HFFc6 (cell line): Measurements from ENCODE around the gene TPRG1. TPM values are rescaled to one million over a fixed set of nuclear protein-coding genes. Genes with fewer than 3 reads are reported as not detected.

Experiments used
- DNase-seq: peaks from one replicate; pipeline ENCODE4 v3.0.0-alpha.2; 2018
- H3K27ac Mint-ChIP-seq: 2 replicates; pipeline ENCODE4 v1.8.0; 2020; ENCODE audit warnings: mild to moderate bottlenecking, mixed read lengths
- H3K27me3 Mint-ChIP-seq: 2 replicates; pipeline ENCODE4 v1.8.0; 2021; ENCODE audit warnings: mild to moderate bottlenecking, moderate library complexity, mixed read lengths; ENCODE audit not compliant: insufficient read depth
- H3K36me3 Mint-ChIP-seq: 2 replicates; pipeline ENCODE4 v1.8.0; 2021; ENCODE audit warnings: low read depth, mixed read lengths
- H3K4me1 Mint-ChIP-seq: 2 replicates; pipeline ENCODE4 v1.8.0; 2020; ENCODE audit warnings: low read depth, mixed read lengths
- H3K4me3 Mint-ChIP-seq: 2 replicates; pipeline ENCODE4 v1.8.0; 2020; ENCODE audit warnings: mild to moderate bottlenecking, moderate library complexity, mixed read lengths
- H3K9me3 Mint-ChIP-seq: 2 replicates; pipeline ENCODE4 v1.8.0; 2020; ENCODE audit warnings: mild to moderate bottlenecking, mixed read lengths
- total RNA-seq, 6 experiments: library from RNA; stranded (reverse); fragmentation: NEBNext Ultra II Directional; extraction: Animal tissue kit (Norgen Biotek cat#: 25700); gene quantifications; 2 replicates in 1 of 6; 3 replicates in 5 of 6; pipeline ENCODE4 v1.2.3, GENCODE V29; 2021
- TF ChIP-seq, protein P1 (sequence below): fragments of 200-600 bp; sonication (generic); IDR thresholded peaks from 2 replicates; pipeline ENCODE4 v1.5.0; 2021; ENCODE audit warnings: antibody characterized with exemption, mild to moderate bottlenecking

TPRG1 gene
- total RNA-seq, 6 experiments from 2014 or later = not detected

DNA sequence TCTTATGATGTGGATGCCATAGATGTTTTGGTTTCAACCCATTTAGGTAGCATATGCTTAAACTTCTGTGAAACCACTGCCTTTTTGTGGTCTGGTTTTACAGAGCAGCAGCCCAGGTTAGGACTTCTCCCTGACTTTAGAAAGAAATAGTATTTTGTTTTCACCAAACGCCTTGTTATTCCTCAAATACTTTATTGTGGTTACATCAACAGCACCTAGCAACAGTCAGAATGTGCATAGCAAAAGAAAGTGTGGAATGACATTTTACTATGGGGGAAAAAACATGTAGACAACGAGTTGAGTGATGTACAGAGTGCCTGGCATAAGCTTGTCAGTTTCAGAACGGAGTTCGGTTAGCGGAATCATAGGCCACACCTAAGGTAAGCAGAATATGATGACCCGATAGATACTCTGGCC lies 159.2 kb downstream of the TPRG1 start:
- TF ChIP-seq, protein P1, sequence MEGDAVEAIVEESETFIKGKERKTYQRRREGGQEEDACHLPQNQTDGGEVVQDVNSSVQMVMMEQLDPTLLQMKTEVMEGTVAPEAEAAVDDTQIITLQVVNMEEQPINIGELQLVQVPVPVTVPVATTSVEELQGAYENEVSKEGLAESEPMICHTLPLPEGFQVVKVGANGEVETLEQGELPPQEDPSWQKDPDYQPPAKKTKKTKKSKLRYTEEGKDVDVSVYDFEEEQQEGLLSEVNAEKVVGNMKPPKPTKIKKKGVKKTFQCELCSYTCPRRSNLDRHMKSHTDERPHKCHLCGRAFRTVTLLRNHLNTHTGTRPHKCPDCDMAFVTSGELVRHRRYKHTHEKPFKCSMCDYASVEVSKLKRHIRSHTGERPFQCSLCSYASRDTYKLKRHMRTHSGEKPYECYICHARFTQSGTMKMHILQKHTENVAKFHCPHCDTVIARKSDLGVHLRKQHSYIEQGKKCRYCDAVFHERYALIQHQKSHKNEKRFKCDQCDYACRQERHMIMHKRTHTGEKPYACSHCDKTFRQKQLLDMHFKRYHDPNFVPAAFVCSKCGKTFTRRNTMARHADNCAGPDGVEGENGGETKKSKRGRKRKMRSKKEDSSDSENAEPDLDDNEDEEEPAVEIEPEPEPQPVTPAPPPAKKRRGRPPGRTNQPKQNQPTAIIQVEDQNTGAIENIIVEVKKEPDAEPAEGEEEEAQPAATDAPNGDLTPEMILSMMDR = no peak
- H3K4me1 Mint-ChIP-seq = no peaks in the 10 kb centered on the region
- H3K27me3 Mint-ChIP-seq = no peaks in the 10 kb centered on the region
- H3K36me3 Mint-ChIP-seq = peaks cover 4% of the 10 kb centered on the region; the same call in 1 of the 2 replicates
- DNase-seq = no peak
- H3K9me3 Mint-ChIP-seq = no peaks in the 10 kb centered on the region
- no peak overlapping the region for H3K27ac Mint-ChIP-seq
- no peak overlapping the region for H3K4me3 Mint-ChIP-seq

DNA sequence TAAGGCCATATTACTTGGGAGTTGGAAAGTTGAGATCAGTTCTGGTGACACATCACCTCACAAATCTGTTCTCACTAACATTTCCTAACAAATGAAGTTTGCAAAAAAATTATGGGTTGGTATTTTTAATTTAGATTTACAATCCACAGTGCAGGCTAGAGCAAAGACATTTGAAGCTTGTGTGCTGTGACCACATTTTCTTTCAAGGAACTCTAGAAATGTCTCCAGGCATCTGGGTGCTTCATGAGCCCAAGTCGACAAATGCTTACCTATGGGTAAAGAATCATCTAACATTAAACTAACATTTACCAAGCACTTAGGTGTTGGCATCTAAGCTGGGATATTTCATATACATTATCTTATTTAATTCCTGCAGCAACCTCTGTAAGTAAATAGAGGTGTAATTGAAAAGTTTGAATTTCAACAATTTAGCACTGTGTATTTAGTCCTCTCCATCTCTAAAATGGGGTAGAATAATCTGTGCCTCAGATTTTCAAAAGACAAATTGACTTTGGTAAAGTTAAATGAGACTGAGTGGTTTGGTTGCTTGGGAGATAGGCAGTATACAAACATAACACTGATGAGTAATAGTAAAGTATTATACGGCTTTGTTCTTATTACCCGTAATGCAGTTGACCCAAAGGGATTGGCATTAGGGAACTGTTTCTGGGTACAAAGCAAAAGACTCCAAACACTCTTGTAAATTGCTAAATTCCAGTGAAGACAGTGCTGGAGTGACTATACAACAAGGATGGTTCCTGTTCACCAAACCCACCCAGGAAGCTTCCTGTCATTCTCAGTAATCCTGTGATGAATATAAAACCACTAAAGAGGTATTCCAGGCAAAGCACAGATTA lies 162.5 kb downstream of the TPRG1 start:
- peaks cover 10% of the 10 kb centered on the region for H3K9me3 Mint-ChIP-seq
- TF ChIP-seq, protein P1 = no peak

GRCh38 chr3:189337673-189338091 lies 165.9 kb downstream of the TPRG1 start:
- H3K27ac Mint-ChIP-seq = no peak overlapping the region
- no peak for DNase-seq
- H3K36me3 Mint-ChIP-seq = peaks cover 3% of the 10 kb centered on the region; the same call in 1 of the 2 replicates
- H3K4me3 Mint-ChIP-seq = no peak overlapping the region
- TF ChIP-seq, protein P1 = no peak
- H3K27me3 Mint-ChIP-seq = no peaks in the 10 kb centered on the region
- peaks cover 13% of the 10 kb centered on the region for H3K9me3 Mint-ChIP-seq
- H3K4me1 Mint-ChIP-seq = no peaks in the 10 kb centered on the region

More for the DNA sequence above, 162.5 kb downstream of the TPRG1 start:
- H3K4me3 Mint-ChIP-seq = no peak overlapping the region
- H3K4me1 Mint-ChIP-seq = no peaks in the 10 kb centered on the region
- DNase-seq = no peak
- H3K36me3 Mint-ChIP-seq = peaks cover 4% of the 10 kb centered on the region; the same call in 1 of the 2 replicates
- H3K27me3 Mint-ChIP-seq = no peaks in the 10 kb centered on the region
- H3K27ac Mint-ChIP-seq = no peak overlapping the region

GRCh38 chr3:189338366-189338765 lies 166.6 kb downstream of the TPRG1 start:
- H3K4me1 Mint-ChIP-seq = no peaks in the 10 kb centered on the region
- H3K27ac Mint-ChIP-seq = no peak overlapping the region
- H3K4me3 Mint-ChIP-seq = no peak overlapping the region
- DNase-seq = no peak
- TF ChIP-seq, protein P1 = no peak
- H3K9me3 Mint-ChIP-seq = peaks cover 13% of the 10 kb centered on the region
- H3K36me3 Mint-ChIP-seq = no peaks in the 10 kb centered on the region
- no peaks in the 10 kb centered on the region for H3K27me3 Mint-ChIP-seq

DNA sequence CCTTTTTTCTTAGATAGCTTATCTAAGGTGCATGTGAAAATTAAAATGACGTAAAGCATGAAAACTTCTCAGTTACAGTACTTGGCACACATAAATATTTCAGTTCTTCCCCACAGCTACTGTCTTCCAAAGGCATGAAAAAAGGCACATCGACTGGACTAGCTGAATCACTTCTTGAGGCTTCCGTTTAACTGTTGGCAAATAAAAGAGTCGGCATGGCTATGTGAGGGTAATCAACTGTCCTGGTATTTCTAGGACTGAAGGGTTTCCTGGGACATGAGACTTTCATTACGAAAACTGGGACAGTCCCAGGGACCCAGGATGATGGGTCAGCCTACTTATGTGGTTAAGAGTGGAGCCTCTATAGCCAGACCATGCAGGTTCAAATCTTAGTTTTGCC lies 168.2 kb downstream of the TPRG1 start:
- no peak overlapping the region for H3K4me3 Mint-ChIP-seq
- H3K36me3 Mint-ChIP-seq = no peaks in the 10 kb centered on the region
- peaks cover 13% of the 10 kb centered on the region for H3K9me3 Mint-ChIP-seq
- no peaks in the 10 kb centered on the region for H3K4me1 Mint-ChIP-seq
- no peaks in the 10 kb centered on the region for H3K27me3 Mint-ChIP-seq
- no peak overlapping the region for H3K27ac Mint-ChIP-seq
- TF ChIP-seq, protein P1 = no peak
- no peak for DNase-seq
